GM12873 (cell line): ENCODE results near the gene HDDC3.

ENCODE experiments used
- CTCF ChIP-seq: IDR thresholded peaks from 2 replicates; pipeline ENCODE4 v1.5.1; 2012; ENCODE audit warnings: low read depth, mild to moderate bottlenecking, moderate library complexity, low read length, control low read depth; ENCODE audit not compliant: insufficient read depth; ENCODE audit errors: missing control alignments

Gene HDDC3

GRCh38 chr15:90931828-90932659 lies at the start of gene HDDC3:
Gene HDDC3, minus strand, starts transcription at chr15:90932549. Its CDS starts 9 bp downstream, at chr15:90932540.
- TF ChIP-seq CTCF: peak; percentile 86

- TF ChIP-seq CTCF: no peak
Measured at GRCh38 chr15:90982135-90982534, 49.8 kb upstream of the HDDC3 start.

GRCh38 chr15:90981681-90982080 lies 49.3 kb upstream of the HDDC3 start:
- TF ChIP-seq CTCF: peak; percentile 27

- TF ChIP-seq CTCF: no peak
Measured at GRCh38 chr15:90979582-90979981, 47.2 kb upstream of the HDDC3 start.

- no peak for TF ChIP-seq CTCF
Measured at GRCh38 chr15:90974216-90974615, 41.9 kb upstream of the HDDC3 start.

- TF ChIP-seq CTCF: no peak
Measured at GRCh38 chr15:90972133-90972532, 39.8 kb upstream of the HDDC3 start.

GRCh38 chr15:90970274-90970673 lies 37.9 kb upstream of the HDDC3 start:
- no peak for TF ChIP-seq CTCF
